ENCODE data around the gene KRT73.

KRT73 gene

GRCh38 chr12:52618216-52618615, at the start of gene KRT73:
Gene KRT73 (minus strand): TSS chr12:52618559. CDS start chr12:52618524, 35 bp downstream.
- no peak for DNase-seq (ENCODE audit: extremely low spot score)
- ChIA-PET POLR2A (no interaction called here), CTCF (no interaction called here)
- no peak for TF ChIP-seq ZNF384 (IDR thresholded peaks at IDR 0.05)
- no peak for TF ChIP-seq HDGF (IDR thresholded peaks at IDR 0.05; ENCODE audit: borderline replicate concordance)
- TF ChIP-seq SUZ12 (IDR thresholded peaks at IDR 0.05): no peak
- no peak for TF ChIP-seq TARDBP (IDR thresholded peaks at IDR 0.05)
- no peak for TF ChIP-seq FOXK2 (IDR thresholded peaks at IDR 0.05)
- no peak for TF ChIP-seq FOXM1 (IDR thresholded peaks at IDR 0.05; ENCODE audit: borderline replicate concordance)
- TF ChIP-seq L3MBTL2 (conservative IDR thresholded peaks at IDR 0.05): no peak
- TF ChIP-seq ELF4 (IDR thresholded peaks at IDR 0.05): no peak
- TF ChIP-seq FOXA1 (IDR thresholded peaks at IDR 0.05): no peak
- no peak for TF ChIP-seq LEF1 (IDR thresholded peaks at IDR 0.05; ENCODE audit: borderline replicate concordance)
- TF ChIP-seq ARNT (IDR thresholded peaks at IDR 0.05): no peak
- TF ChIP-seq SP1 (IDR thresholded peaks at IDR 0.05): no peak
- no peak for TF ChIP-seq BHLHE40 (IDR thresholded peaks at IDR 0.05; ENCODE audit: borderline replicate concordance)
- TF ChIP-seq PKNOX1 (IDR thresholded peaks at IDR 0.05): no peak
- TF ChIP-seq CTBP1 (IDR thresholded peaks at IDR 0.05; ENCODE audit: borderline replicate concordance): no peak
- TF ChIP-seq NFRKB (IDR thresholded peaks at IDR 0.05): no peak

DNA sequence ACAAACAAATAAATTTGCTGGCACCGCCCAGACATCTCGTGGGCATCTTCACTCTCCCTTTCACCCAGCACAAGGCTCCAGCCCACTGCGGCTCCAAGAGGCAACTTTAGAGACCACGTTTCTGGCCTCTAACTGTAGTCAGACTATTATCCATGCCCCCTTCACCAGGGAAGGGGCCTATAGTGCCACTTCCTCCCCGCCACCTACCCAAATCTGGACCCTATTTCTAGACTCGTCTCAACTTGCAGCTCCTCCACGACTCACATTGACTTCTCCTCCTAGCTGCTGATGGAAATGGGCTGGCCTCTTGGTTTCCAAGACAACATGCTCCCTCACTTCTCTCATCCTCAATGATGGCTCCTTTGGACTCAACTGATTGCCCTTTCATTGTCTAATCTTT, 49.6 kb upstream of the KRT73 start:
- POLR2A ChIA-PET: no interaction called here
- TF ChIP-seq FOXK2 (IDR thresholded peaks at IDR 0.05) (no peak), FOXA1 (IDR thresholded peaks at IDR 0.05) (no peak), ELF4 (IDR thresholded peaks at IDR 0.05) (no peak), L3MBTL2 (conservative IDR thresholded peaks at IDR 0.05) (no peak), TARDBP (IDR thresholded peaks at IDR 0.05) (no peak), HDGF (IDR thresholded peaks at IDR 0.05; ENCODE audit: borderline replicate concordance) (no peak), PKNOX1 (IDR thresholded peaks at IDR 0.05) (no peak), ARNT (IDR thresholded peaks at IDR 0.05) (no peak), LEF1 (IDR thresholded peaks at IDR 0.05; ENCODE audit: borderline replicate concordance) (no peak)
- CTCF ChIA-PET: no interaction called here
- no peak for DNase-seq (ENCODE audit: extremely low spot score)

DNA sequence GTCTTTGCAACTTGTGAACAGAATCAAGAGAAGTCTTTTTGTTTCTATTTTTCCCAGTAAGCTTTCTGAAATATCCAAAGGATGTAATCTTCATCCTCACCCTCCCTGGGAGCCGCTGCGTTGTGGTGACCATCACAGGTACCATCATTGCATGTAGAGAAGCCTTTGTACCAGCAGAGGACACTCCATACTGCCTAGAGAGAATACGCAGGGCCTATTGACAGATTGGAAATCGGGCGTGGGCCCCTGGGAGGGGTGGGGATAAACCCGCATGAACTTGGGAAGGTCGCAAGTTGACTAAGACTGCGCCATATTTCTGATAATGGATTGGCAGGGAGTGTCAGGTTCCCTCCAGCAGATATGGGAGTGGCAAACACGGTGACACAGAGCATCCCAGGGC, 49.1 kb upstream of the KRT73 start:
- TF ChIP-seq SUZ12 (IDR thresholded peaks at IDR 0.05) (no peak), CTBP1 (IDR thresholded peaks at IDR 0.05; ENCODE audit: borderline replicate concordance) (no peak), NFRKB (IDR thresholded peaks at IDR 0.05) (no peak), LEF1 (IDR thresholded peaks at IDR 0.05; ENCODE audit: borderline replicate concordance) (no peak), SP1 (IDR thresholded peaks at IDR 0.05) (no peak), ELF4 (IDR thresholded peaks at IDR 0.05) (no peak), L3MBTL2 (conservative IDR thresholded peaks at IDR 0.05) (no peak), FOXK2 (IDR thresholded peaks at IDR 0.05) (no peak), FOXM1 (IDR thresholded peaks at IDR 0.05; ENCODE audit: borderline replicate concordance) (no peak), FOXA1 (IDR thresholded peaks at IDR 0.05) (no peak), PKNOX1 (IDR thresholded peaks at IDR 0.05) (no peak), ARNT (IDR thresholded peaks at IDR 0.05) (no peak), ZNF384 (IDR thresholded peaks at IDR 0.05) (no peak), BHLHE40 (IDR thresholded peaks at IDR 0.05; ENCODE audit: borderline replicate concordance) (no peak), TARDBP (IDR thresholded peaks at IDR 0.05) (no peak), HDGF (IDR thresholded peaks at IDR 0.05; ENCODE audit: borderline replicate concordance) (no peak)
- POLR2A ChIA-PET: no interaction called here
- no peak for DNase-seq (ENCODE audit: extremely low spot score)
- CTCF ChIA-PET: no interaction called here

- POLR2A ChIA-PET: no interaction called here
- no peak for TF ChIP-seq FOXM1 (IDR thresholded peaks at IDR 0.05; ENCODE audit: borderline replicate concordance)
- TF ChIP-seq ARNT (IDR thresholded peaks at IDR 0.05): no peak
- no peak for TF ChIP-seq CTBP1 (IDR thresholded peaks at IDR 0.05; ENCODE audit: borderline replicate concordance)
- TF ChIP-seq HDGF (IDR thresholded peaks at IDR 0.05; ENCODE audit: borderline replicate concordance): no peak
- TF ChIP-seq NFRKB (IDR thresholded peaks at IDR 0.05): no peak
- no peak for TF ChIP-seq BHLHE40 (IDR thresholded peaks at IDR 0.05; ENCODE audit: borderline replicate concordance)
- TF ChIP-seq PKNOX1 (IDR thresholded peaks at IDR 0.05): no peak
- TF ChIP-seq TARDBP (IDR thresholded peaks at IDR 0.05): no peak
- TF ChIP-seq ELF4 (IDR thresholded peaks at IDR 0.05): no peak
- TF ChIP-seq LEF1 (IDR thresholded peaks at IDR 0.05; ENCODE audit: borderline replicate concordance): no peak
- TF ChIP-seq FOXA1 (IDR thresholded peaks at IDR 0.05): no peak
- no peak for TF ChIP-seq FOXK2 (IDR thresholded peaks at IDR 0.05)
- TF ChIP-seq L3MBTL2 (conservative IDR thresholded peaks at IDR 0.05): no peak
- CTCF ChIA-PET: interaction anchor here (0.7 kb wide), 1 partner anchor 458 kb away, joined by 3 read pairs; no protein-coding TSS in a partner anchor
- DNase-seq (ENCODE audit: extremely low spot score): no peak
These were observed 48.1 kb upstream of the KRT73 start for GRCh38 chr12:52666471-52666870.

DNA sequence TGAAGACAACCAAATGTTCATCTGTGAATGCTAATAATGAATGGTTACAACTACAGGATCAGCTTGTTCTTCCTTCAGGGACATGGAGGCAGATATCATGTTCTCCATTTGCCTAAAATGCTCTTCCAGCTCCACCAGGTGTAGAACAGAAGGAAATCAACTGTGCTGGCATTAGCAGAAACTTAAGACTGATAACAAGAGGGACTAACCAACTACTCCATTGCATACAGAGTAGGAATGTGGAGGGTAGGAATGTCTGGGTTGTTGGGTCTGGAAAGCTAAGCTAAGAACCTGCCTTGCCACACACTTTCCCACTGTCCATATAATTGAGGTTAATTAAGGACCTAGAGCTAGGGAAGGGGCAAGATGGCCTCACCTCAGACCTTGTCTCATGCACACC, 45.1 kb upstream of the KRT73 start:
- TF ChIP-seq LEF1 (IDR thresholded peaks at IDR 0.05; ENCODE audit: borderline replicate concordance): no peak
- TF ChIP-seq BHLHE40 (IDR thresholded peaks at IDR 0.05; ENCODE audit: borderline replicate concordance): no peak
- no peak for TF ChIP-seq TARDBP (IDR thresholded peaks at IDR 0.05)
- no peak for TF ChIP-seq FOXA1 (IDR thresholded peaks at IDR 0.05)
- no peak for TF ChIP-seq SP1 (IDR thresholded peaks at IDR 0.05)
- ChIA-PET POLR2A (no interaction called here), CTCF (interaction anchor here (0.7 kb wide), 1 partner anchor 9 kb away, joined by 3 read pairs; no protein-coding TSS in a partner anchor)
- DNase-seq (ENCODE audit: extremely low spot score): no peak

DNA sequence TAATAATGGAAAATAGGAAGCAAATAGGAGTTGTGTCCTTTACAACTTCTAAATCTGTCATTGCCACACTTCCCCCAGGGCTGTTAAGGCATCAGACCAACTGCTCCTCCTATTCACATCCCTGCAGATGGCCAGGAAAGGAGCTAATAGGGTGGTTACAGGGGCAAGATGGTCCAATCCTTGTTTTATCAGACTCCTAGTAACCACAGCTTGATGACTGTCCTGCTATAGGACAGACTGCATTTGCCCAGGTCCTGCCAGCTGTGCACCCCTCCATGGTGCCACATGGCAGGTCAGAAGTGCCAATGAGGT, 44.5 kb upstream of the KRT73 start:
- POLR2A ChIA-PET: no interaction called here
- TF ChIP-seq SUZ12 (IDR thresholded peaks at IDR 0.05): no peak
- TF ChIP-seq FOXM1 (IDR thresholded peaks at IDR 0.05; ENCODE audit: borderline replicate concordance): no peak
- no peak for TF ChIP-seq SP1 (IDR thresholded peaks at IDR 0.05)
- TF ChIP-seq TARDBP (IDR thresholded peaks at IDR 0.05): no peak
- TF ChIP-seq ZNF384 (IDR thresholded peaks at IDR 0.05): no peak
- no peak for TF ChIP-seq LEF1 (IDR thresholded peaks at IDR 0.05; ENCODE audit: borderline replicate concordance)
- no peak for TF ChIP-seq HDGF (IDR thresholded peaks at IDR 0.05; ENCODE audit: borderline replicate concordance)
- CTCF ChIA-PET: no interaction called here
- no peak for DNase-seq (ENCODE audit: extremely low spot score)

Measured in HEK293T (cell line).